CD8-positive, alpha-beta memory T cell (primary cell): ENCODE measurements around the gene TREH. TPM values are rescaled to one million over a fixed set of nuclear protein-coding genes. Genes with fewer than 3 reads are reported as not detected.

Source experiments
- CTCF ChIA-PET: fragments of 350-600 bp; sonication (Branson Sonifier 250); formaldehyde crosslinking; loops from one replicate; lab custom pipeline; 2021; ENCODE audit warnings: antibody characterized with exemption; lab: Charles Lee
- POLR2A ChIA-PET: fragments of 350-600 bp; sonication (Branson Sonifier 250); formaldehyde crosslinking; loops from one replicate; lab custom pipeline; 2021; ENCODE audit warnings: antibody characterized with exemption; lab: Charles Lee
- DNase-seq, 5 donors: peaks; one replicate each; pipeline versions ENCODE4 v3.0.0 to v3.0.0-alpha.2; 2020 to 2022; ENCODE audit warnings: mixed read lengths in 1 of 5
- H3K27ac ChIP-seq: one replicate; pipeline ENCODE4 v1.7.0; 2013; ENCODE audit warnings: low read depth, mild to moderate bottlenecking, low read length, moderate library complexity
- H3K27me3 ChIP-seq: 2 replicates; pipeline ENCODE4 v1.7.0; 2013; ENCODE audit warnings: low read length, mild to moderate bottlenecking; ENCODE audit not compliant: insufficient read depth, poor library complexity, severe bottlenecking
- H3K36me3 ChIP-seq: 2 replicates; pipeline ENCODE4 v1.7.0; 2013; ENCODE audit warnings: mild to moderate bottlenecking, low read length, moderate library complexity; ENCODE audit not compliant: insufficient read depth
- H3K4me1 ChIP-seq: 2 replicates; pipeline ENCODE4 v1.7.0; 2013; ENCODE audit warnings: mild to moderate bottlenecking, low read length, moderate library complexity; ENCODE audit not compliant: insufficient read depth
- H3K4me3 ChIP-seq: 2 replicates; pipeline ENCODE4 v1.7.0; 2013; ENCODE audit warnings: mild to moderate bottlenecking, low read length
- H3K9me3 ChIP-seq: 2 replicates; pipeline ENCODE4 v1.7.0; 2013; ENCODE audit warnings: mild to moderate bottlenecking, low read length
- H3K27ac Mint-ChIP-seq, 8 donors: one replicate each; pipeline ENCODE4 v1.8.0; 2020 to 2021; ENCODE audit warnings: mixed read lengths in 8 of 8, mild to moderate bottlenecking in 6 of 8, inconsistent platforms in 3 of 8, moderate library complexity in 3 of 8
- H3K27me3 Mint-ChIP-seq, 2 donors: one replicate each; pipeline ENCODE4 v1.8.0; 2020 to 2021; ENCODE audit warnings: mixed read lengths in 2 of 2, mild to moderate bottlenecking in 1 of 2, moderate library complexity in 1 of 2
- H3K36me3 Mint-ChIP-seq, 3 donors: one replicate each; pipeline ENCODE4 v1.8.0; 2020 to 2021; ENCODE audit warnings: mixed read lengths in 3 of 3, inconsistent platforms in 1 of 3, mild to moderate bottlenecking in 1 of 3
- H3K4me1 Mint-ChIP-seq, 3 donors: one replicate each; pipeline ENCODE4 v1.8.0; 2020 to 2021; ENCODE audit warnings: mixed read lengths in 3 of 3, inconsistent platforms in 1 of 3, mild to moderate bottlenecking in 1 of 3
- H3K4me3 Mint-ChIP-seq, 7 donors: one replicate each; pipeline ENCODE4 v1.8.0; 2020 to 2021; ENCODE audit warnings: mixed read lengths in 7 of 7, mild to moderate bottlenecking in 6 of 7, moderate library complexity in 4 of 7, inconsistent platforms in 2 of 7
- H3K9me3 Mint-ChIP-seq, 5 donors: one replicate each; pipeline ENCODE4 v1.8.0; 2020 to 2022; ENCODE audit warnings: mixed read lengths in 5 of 5, mild to moderate bottlenecking in 3 of 5, moderate library complexity in 2 of 5, inconsistent platforms in 1 of 5
- polyA plus RNA-seq: library from polyadenylated mRNA; unstranded; fragments of 300-500 nt; fragmentation: Illumina TruSeq; gene quantifications from one replicate; pipeline ENCODE4 v1.2.3, GENCODE V29; 2021
- total RNA-seq, 2 experiments: library from RNA; stranded (reverse); gene quantifications; one replicate each; pipeline ENCODE4 v1.2.3, GENCODE V29; 2021

TREH gene
- total and polyA plus RNA-seq, 3 experiments from 2014 or later = not detected

DNA sequence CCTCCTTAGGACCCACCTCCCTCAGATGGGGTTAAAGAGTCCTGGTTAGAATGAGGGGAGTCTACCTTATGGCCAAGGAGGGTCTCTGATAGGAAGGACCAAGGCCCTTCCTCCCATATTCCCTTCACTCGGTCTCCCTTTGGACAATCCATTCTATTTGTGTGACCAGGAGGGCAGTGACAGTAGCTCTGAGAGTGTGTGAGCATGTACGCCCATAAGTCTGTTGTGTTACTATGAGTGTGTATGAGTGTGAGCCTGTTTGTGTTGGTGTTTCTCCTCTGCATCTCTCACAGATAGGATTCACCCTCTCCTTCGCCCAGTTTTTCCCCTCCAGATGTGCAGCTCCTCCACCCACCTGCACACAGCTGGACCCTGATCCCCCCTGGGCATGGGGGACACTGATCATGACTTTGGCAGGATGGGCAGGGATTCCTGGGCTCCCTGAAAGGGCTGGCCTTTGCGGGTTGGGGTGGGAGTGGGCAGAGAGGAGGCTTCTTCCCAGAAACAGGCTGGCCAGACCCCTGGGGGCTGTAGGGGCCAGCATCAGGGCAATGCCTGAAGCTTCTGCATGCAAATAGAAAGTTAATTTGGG lies 57.6 kb downstream of the TREH start:
- H3K4me3 Mint-ChIP-seq = peak overlapping the region in 5 of 7 donors; percentile 11 to 44 (median 26)
- peak overlapping the region in 1 of 8 donors; percentile 68 for H3K27ac Mint-ChIP-seq
- H3K9me3 Mint-ChIP-seq = no peaks in the 10 kb centered on the region
- Histone ChIP-seq H3K27me3 (peaks cover 5% of the 10 kb centered on the region), H3K4me1 (peaks cover 8% of the 10 kb centered on the region), H3K9me3 (no peaks in the 10 kb centered on the region), H3K36me3 (no peaks in the 10 kb centered on the region), H3K4me3 (no peak overlapping the region), H3K27ac (peak overlapping the region; percentile 33)
- ChIA-PET CTCF (interaction anchor here (0.6 to 2.6 kb wide), 5 partner anchors 10 to 37 kb away, joined by 3 to 7 read pairs (median 5); no protein-coding TSS in a partner anchor), POLR2A (no interaction called here)
- no peak for DNase-seq
- H3K4me1 Mint-ChIP-seq = peaks cover 8 to 14% (median 13%) of the 10 kb centered on the region in 3 donors
- H3K27me3 Mint-ChIP-seq = peaks cover 10 to 18% of the 10 kb centered on the region in 2 donors
- peaks cover 0 to 1% (median 0%) of the 10 kb centered on the region in 3 donors for H3K36me3 Mint-ChIP-seq

- no peaks in the 10 kb centered on the region for H3K9me3 Mint-ChIP-seq
- H3K4me3 Mint-ChIP-seq = peak overlapping the region in 6 of 7 donors; percentile 26 to 84 (median 68)
- ChIA-PET CTCF (interaction anchor here (1.0 to 2.6 kb wide), 4 partner anchors 9 to 38 kb away, joined by 3 to 7 read pairs (median 5); no protein-coding TSS in a partner anchor), POLR2A (interaction anchor here (0.7 kb wide), 1 partner anchor 10 kb away, joined by 3 read pairs; no protein-coding TSS in a partner anchor)
- H3K9me3 ChIP-seq = no peaks in the 10 kb centered on the region
- peaks cover 0 to 3% (median 2%) of the 10 kb centered on the region in 3 donors for H3K36me3 Mint-ChIP-seq
- peaks cover 8 to 14% (median 13%) of the 10 kb centered on the region in 3 donors for H3K4me1 Mint-ChIP-seq
- peak overlapping the region in 2 of 8 donors; percentile 32 to 83 for H3K27ac Mint-ChIP-seq
- H3K4me1 ChIP-seq = peaks cover 8% of the 10 kb centered on the region
- H3K4me3 ChIP-seq = no peak overlapping the region
- peak overlapping the region; percentile 33 for H3K27ac ChIP-seq
- peaks cover 11 to 18% of the 10 kb centered on the region in 2 donors for H3K27me3 Mint-ChIP-seq
- peak in 1 of 5 donors; percentile 11 for DNase-seq
- peaks cover 5% of the 10 kb centered on the region for H3K27me3 ChIP-seq
- H3K36me3 ChIP-seq = no peaks in the 10 kb centered on the region
These were observed 58.2 kb downstream of the TREH start for GRCh38 chr11:118621071-118621783.

GRCh38 chr11:118620529-118621070 lies 58.9 kb downstream of the TREH start:
- H3K9me3 Mint-ChIP-seq = no peaks in the 10 kb centered on the region
- peaks cover 8% of the 10 kb centered on the region for H3K4me1 ChIP-seq
- CTCF ChIA-PET = interaction anchor here (1.5 to 2.6 kb wide), 3 partner anchors 9 to 38 kb away, joined by 5 to 7 read pairs (median 5); no protein-coding TSS in a partner anchor

GRCh38 chr11:118619444-118620197 lies 59.8 kb downstream of the TREH start:
- Mint-ChIP-seq H3K4me3 (no peak overlapping the region), H3K4me1 (peaks cover 8 to 14% (median 13%) of the 10 kb centered on the region in 3 donors)

More at GRCh38 chr11:118620529-118621070, 58.9 kb downstream of the TREH start:
- H3K27ac ChIP-seq = peak overlapping the region; percentile 33
- Mint-ChIP-seq H3K27ac (peak overlapping the region in 1 of 8 donors; percentile 83), H3K4me1 (peaks cover 8 to 14% (median 13%) of the 10 kb centered on the region in 3 donors), H3K27me3 (peaks cover 12 to 18% of the 10 kb centered on the region in 2 donors), H3K36me3 (peaks cover 0 to 3% (median 2%) of the 10 kb centered on the region in 3 donors), H3K4me3 (peak overlapping the region in 5 of 7 donors; percentile 14 to 84 (median 69))
- no peak for DNase-seq
- H3K36me3 ChIP-seq = no peaks in the 10 kb centered on the region
- peaks cover 5% of the 10 kb centered on the region for H3K27me3 ChIP-seq
- POLR2A ChIA-PET = no interaction called here
- no peak overlapping the region for H3K4me3 ChIP-seq
- no peaks in the 10 kb centered on the region for H3K9me3 ChIP-seq

GRCh38 chr11:118618991-118619375 lies 60.5 kb downstream of the TREH start:
- H3K4me1 ChIP-seq = peaks cover 8% of the 10 kb centered on the region
- H3K27me3 Mint-ChIP-seq = peaks cover 12 to 18% of the 10 kb centered on the region in 2 donors
- no peak overlapping the region for H3K4me3 ChIP-seq
- ChIA-PET CTCF (interaction anchor here (1.0 to 1.7 kb wide), 2 partner anchors 10 to 23 kb away, joined by 4 to 5 read pairs; no protein-coding TSS in a partner anchor), POLR2A (no interaction called here)
- no peak overlapping the region for H3K4me3 Mint-ChIP-seq
- H3K9me3 ChIP-seq = no peaks in the 10 kb centered on the region
- H3K9me3 Mint-ChIP-seq = no peaks in the 10 kb centered on the region
- H3K4me1 Mint-ChIP-seq = peaks cover 8 to 14% (median 13%) of the 10 kb centered on the region in 3 donors
- no peak overlapping the region for H3K27ac Mint-ChIP-seq
- H3K27ac ChIP-seq = no peak overlapping the region
- no peak for DNase-seq
- H3K36me3 Mint-ChIP-seq = peaks cover 0 to 3% (median 2%) of the 10 kb centered on the region in 3 donors
- H3K36me3 ChIP-seq = no peaks in the 10 kb centered on the region
- H3K27me3 ChIP-seq = peaks cover 5% of the 10 kb centered on the region

More at GRCh38 chr11:118619444-118620197, 59.8 kb downstream of the TREH start:
- Histone ChIP-seq H3K4me3 (no peak overlapping the region), H3K36me3 (no peaks in the 10 kb centered on the region), H3K9me3 (no peaks in the 10 kb centered on the region), H3K27ac (no peak overlapping the region), H3K4me1 (peaks cover 8% of the 10 kb centered on the region), H3K27me3 (peaks cover 5% of the 10 kb centered on the region)
- Mint-ChIP-seq H3K27me3 (peaks cover 12 to 18% of the 10 kb centered on the region in 2 donors), H3K27ac (peak overlapping the region in 2 of 8 donors; percentile 13 to 27), H3K9me3 (no peaks in the 10 kb centered on the region), H3K36me3 (peaks cover 0 to 3% (median 2%) of the 10 kb centered on the region in 3 donors)
- ChIA-PET POLR2A (no interaction called here), CTCF (interaction anchor here (1.7 kb wide), 1 partner anchor 11 kb away, joined by 5 read pairs; no protein-coding TSS in a partner anchor)
- no peak for DNase-seq

DNA sequence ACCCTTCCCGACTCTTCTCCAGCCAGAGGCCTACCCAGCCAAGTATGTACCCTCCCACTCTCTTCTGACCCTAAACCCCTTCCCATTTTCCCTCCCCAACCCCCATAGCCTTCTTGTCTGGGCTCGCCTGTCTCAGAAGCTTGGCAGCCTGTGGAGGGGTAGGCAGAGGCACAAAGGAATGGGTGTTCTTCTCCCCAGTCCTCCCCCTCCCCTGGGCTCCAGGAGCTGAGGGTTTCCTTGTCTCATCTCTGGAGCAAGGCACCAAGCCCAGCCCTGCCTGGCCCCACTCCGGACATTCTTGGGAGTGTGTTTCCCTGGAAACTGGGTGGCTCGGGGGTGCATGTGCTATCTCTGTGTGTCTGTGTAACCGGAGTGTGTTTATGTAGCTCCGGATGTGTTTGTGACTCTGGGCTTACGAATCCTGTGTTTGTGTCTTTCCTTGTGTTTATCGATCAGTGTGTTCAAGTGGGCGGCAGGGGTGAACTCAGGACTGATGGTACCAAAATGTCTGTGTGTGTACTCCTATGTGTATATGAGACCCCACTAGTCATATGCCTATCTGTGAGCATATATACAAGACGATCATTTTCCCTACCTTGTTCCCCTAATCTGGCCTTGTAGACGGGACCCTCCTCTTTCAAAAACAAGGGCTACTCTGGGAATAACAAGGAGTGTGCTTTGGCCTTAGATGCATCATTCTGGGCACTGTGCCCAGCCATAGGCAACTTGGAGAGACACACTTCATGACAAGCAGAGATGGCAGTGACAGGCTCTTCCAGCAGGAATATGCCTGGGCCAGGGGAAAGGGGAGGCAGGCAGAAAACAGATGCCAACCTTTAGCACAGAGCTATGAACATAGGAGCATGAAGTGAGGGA lies 61.1 kb downstream of the TREH start:
- Histone ChIP-seq H3K27ac (no peak overlapping the region), H3K9me3 (no peaks in the 10 kb centered on the region), H3K4me1 (peaks cover 8% of the 10 kb centered on the region), H3K27me3 (peaks cover 5% of the 10 kb centered on the region), H3K36me3 (no peaks in the 10 kb centered on the region), H3K4me3 (no peak overlapping the region)
- peak overlapping the region in 1 of 8 donors; percentile 38 for H3K27ac Mint-ChIP-seq
- H3K36me3 Mint-ChIP-seq = peaks cover 0 to 3% (median 2%) of the 10 kb centered on the region in 3 donors
- no peak for DNase-seq
- H3K4me1 Mint-ChIP-seq = peaks cover 8 to 14% (median 13%) of the 10 kb centered on the region in 3 donors
- no peaks in the 10 kb centered on the region for H3K9me3 Mint-ChIP-seq
- no peak overlapping the region for H3K4me3 Mint-ChIP-seq
- POLR2A ChIA-PET = no interaction called here
- CTCF ChIA-PET = interaction anchor here (1.0 kb wide), 1 partner anchor 23 kb away, joined by 4 read pairs; no protein-coding TSS in a partner anchor
- H3K27me3 Mint-ChIP-seq = peaks cover 15 to 18% of the 10 kb centered on the region in 2 donors
